ENCODE measurements around the gene FBXO45.

DNA sequence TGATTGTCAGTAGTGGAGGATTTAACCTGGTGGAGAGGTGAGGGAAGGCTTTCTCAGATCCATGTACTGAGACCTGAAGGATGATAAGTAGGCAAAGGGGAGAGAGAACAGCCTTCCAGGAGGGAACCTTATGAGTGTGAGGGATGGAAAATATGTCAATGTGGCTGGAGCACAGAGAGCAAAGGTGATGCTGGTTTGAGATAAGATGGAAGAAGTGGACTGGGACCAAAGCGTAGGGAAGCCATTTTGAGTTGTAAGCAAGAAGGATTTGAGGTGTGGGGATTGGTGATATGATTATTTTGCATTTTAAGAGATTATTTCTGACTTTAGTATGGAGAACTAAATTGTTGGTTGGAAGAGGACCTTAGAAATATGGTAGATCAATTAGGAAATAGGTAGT lies 3.9 kb downstream of the FBXO45 start:
- TF ChIP-seq ESRRA (IDR thresholded peaks at IDR 0.05; ENCODE audit: low read length) (no peak), GABPA (IDR thresholded peaks at IDR 0.05; ENCODE audit: low read depth) (no peak)
